COLO829 (cell line): ENCODE measurements around the gene CYP26C1.

Source experiments
- DNase-seq: peaks from one replicate; pipeline ENCODE4 v3.0.0; 2012; ENCODE audit warnings: low spot score

CYP26C1 gene

DNA sequence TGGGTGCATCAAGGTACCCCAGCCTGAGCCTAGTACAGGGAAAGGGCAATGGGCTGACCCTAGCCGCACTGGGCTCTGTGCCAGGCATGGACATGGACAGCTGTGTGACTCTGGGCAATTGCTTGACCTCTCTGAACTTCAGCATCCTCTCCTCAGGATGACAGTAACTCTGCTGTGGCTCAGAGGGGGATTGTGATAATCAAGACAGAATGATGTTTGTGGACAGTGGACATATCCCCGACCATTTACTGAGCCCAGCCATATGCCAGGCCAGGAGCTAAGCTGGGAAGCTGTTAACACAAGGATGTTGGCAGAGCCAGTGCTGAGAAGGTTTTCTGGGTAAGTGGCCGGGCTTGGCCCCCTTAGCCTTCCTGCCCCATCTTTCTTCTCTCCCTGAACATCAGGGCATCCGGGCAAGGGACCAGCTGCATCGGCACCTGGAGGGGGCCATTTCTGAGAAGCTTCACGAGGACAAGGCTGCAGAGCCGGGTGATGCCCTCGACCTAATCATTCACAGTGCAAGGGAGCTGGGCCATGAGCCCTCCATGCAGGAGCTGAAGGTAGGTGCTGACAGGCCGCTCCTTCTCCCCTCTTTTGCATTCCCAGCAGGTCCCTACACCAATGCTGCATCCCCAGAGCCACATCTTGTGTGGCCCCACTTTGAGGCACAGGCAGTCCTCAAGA, 3.5 kb downstream of the CYP26C1 start:
- no peak for DNase-seq

DNA sequence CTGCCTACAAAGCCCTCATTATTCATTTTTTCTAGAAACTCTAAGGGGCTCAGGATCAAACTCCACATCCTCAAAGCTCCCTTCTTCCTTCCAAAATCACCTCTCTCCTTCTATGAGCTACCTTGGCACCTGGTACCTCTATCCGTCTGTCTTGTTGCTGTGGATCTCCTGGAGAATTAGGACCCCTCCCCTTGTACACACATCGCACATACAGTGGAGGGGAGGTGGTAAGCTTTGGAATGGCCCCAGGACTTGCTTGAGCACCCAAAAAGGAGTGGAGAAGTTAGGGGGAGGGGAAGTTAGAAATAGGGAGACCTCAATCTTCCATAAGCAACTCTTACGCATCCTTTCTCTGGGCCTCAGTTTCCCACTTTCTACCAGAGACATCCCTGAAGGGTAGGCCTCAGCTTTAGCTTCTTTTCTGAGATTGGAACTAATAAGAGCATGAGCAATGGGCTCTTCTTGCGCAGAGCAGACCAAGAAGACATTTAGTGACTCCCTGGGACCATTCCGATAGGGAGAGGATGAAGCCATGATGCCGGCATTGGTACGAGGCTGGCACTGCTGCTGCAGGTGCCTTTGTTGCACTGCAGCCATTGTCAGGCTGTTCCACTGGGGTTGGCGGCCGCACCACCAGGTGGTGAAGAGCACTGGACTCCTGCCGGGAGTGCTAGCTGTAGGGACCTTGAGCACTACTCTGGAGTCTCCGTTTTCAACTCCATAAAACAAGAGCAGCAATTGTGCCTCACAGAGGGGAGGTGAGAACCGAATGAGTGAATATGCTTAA, 4.5 kb downstream of the CYP26C1 start:
- DNase-seq: no peak

DNA sequence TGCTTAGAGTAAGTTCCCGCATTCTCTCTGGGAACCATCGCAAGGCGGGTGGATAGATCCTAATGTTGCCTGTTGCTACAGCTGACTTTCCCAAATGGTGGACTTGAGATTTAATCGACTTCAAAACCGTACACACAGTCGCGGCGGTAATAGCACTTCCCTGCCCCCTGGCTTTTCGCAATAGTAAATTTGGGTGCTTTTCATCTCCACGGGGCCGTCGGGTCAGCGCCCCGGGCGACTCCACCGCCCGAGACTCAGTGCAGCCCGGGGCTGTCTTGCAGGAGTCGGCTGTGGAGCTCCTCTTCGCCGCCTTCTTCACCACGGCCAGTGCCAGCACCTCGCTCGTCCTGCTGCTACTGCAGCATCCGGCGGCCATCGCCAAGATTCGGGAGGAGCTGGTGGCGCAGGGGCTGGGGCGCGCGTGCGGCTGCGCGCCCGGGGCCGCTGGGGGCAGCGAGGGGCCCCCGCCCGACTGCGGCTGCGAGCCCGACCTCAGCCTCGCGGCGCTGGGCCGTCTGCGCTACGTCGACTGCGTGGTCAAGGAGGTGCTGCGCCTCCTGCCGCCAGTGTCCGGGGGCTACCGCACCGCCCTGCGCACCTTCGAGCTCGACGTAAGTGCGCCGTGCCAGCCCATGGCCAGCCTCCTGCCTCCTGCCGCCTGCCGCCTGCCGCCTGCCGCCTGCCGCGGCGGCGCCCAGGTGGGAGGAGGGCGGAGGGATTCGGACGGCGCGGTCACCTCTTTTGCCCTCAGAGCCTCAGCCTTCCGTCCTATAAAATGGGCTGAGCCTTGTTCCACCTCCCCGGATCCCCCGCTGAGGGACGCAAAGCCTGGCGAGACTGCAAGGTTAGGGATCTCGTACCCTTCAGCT, 5.3 kb downstream of the CYP26C1 start:
- DNase-seq: no peak

DNA sequence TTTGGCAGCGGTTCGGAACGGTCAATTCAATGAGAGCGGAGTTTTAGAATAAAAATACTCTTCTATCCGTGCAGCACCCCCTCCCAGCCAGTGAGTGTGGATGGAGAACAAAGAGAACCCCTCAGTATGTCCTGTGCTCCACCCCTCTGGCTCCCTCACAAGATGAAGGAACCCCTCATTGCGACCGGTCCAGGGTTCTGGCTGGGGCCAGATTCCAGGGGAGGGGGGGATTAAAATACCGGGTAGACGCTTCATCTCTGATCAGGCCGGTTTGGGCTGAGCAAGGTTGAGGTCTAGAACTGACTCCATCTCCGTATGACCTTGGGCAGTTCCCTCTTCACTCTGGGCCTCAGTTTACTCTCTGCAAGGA, 5.9 kb downstream of the CYP26C1 start:
- DNase-seq: no peak

DNA sequence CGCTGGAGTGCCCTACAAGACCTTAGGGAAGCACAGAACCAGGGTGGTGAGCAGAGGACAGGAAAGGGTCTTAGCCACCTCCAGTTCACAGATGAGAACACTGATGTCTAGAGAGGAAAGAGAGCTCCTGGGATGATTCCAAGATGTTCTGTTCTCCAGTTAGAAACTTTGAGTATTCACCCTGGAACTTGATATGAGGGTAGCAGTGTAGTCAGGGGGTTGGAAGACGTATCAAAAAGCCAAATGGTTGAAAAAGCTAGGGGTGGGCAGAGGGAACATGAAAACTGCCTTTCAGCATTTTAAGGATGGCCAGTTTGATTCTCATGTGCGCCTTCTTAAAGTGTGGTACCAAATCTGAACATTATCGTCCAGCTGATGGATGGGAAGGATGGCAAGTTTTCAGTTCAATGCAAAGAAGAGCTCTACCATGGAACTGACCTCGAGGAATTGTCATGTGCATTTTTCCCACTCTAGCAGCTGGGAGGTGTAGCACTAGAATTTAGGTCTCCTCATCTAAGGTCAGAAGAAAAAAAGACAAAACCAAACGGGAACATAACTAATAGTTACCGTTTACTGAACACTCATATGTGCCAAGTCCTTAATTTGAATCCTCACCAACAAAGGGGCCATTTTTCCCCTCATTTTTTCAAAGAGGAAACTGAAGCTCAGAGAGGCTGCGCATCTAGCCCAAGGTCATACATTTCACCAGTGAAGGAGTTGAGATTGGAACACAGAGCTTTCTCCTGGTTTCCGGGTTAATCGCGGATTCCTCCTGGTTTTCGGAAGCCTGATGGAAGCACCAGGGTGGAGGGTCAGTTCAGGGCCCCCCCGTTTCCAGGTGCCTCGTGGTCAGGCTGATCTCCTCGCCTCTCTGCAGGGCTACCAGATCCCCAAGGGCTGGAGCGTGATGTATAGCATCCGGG, 7.1 kb downstream of the CYP26C1 start:
- DNase-seq: no peak

DNA sequence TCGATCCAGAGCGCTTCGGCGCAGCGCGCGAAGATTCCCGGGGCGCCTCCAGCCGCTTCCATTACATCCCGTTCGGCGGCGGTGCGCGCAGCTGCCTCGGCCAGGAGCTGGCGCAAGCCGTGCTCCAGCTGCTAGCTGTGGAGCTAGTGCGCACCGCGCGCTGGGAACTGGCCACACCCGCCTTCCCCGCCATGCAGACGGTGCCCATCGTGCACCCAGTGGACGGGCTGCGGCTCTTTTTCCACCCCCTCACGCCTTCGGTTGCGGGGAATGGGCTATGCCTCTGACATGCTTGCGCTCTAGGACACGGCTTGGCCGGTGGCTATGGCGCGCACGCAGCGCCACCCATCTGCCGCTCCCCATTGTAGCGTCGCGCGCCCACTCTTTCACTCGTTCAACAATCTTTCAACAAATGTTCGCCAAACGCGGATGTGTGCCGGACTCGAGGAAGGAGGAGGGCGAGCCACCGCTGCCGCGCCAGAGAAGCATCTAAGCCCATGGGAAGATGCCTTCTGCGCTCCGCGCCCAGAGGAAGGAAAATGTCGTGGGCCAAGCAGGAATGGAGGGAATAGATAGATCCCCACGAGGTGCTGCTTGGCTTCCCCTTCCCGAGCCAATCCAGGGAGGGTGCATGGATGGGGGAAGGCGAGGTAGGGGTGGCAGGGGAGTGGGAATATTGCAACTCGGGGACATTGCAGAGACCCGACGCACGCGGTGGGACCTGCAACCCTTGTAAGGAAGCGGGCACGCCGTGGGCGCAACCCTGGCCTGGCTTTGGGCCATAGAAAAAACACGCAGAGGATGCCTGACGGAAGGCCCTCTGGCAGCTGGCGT, 8.0 kb downstream of the CYP26C1 start:
- no peak for DNase-seq

DNA sequence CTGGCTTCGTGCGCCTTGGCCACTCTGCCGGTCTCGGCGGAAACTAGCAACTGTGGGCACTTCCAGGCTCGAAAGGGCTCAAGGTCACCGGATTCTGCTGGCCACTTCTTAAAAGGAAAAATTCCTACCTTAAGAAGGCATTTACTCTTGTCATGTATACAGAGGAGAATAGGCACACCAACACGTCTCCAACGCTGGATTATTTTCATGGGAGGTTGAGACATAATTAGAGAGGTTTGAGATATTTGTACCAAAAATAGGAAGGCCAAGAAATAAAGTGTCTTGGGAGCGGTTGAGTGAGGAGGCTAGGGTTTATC, 8.6 kb downstream of the CYP26C1 start:
- no peak for DNase-seq

DNA sequence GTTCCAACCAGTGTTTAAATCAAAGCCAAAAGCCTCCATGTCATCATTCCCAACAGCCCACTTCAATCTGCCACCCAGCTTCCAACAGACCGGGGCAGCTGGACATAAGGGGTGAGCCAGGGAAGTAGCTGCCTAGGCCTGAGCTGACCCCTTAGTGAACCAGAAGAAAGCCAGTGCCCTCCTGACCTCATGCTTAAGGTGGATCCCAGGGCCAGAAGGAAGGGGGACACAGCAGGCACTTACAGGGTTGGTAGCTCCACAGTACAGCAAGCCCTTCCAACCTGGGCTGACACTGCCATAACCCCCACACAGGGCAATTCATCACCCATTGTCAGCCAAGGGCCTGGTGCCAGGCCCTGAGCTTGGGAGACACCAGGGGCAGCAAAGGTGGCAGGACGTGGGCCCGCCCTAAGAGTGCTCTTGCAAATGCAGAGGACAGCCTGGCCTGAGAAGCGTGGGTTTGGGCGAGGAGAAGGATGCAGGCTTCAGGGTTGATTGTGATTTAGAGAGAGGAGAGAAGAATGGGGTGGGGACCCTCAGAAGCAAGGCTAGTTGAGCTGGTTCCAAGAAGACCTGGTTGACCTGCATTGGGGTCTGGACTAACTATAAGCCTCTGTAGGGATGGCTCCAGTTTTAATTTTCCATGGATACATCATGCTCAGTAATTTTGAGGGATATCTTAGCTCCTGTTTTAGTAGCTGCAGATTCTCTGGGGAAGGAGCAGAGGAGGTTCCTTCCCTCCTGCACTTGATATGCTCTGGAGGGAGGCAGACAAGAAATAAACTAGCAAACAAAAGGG, 10.0 kb downstream of the CYP26C1 start:
- DNase-seq: no peak

DNA sequence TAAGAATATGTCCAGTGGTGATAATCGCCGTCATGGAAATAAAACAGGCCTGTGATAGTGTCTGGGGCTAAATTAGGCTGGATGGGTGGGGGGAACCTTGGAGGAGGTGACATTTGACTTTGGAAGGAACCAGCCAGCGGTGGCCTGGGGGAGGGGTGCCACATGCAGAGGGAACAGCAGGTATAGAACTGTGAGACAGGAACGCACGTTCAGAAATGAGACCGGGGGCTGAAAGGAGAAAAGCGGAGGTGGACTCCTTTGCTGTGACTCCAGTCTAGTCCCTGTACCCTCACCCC, 10.5 kb downstream of the CYP26C1 start:
- no peak for DNase-seq

DNA sequence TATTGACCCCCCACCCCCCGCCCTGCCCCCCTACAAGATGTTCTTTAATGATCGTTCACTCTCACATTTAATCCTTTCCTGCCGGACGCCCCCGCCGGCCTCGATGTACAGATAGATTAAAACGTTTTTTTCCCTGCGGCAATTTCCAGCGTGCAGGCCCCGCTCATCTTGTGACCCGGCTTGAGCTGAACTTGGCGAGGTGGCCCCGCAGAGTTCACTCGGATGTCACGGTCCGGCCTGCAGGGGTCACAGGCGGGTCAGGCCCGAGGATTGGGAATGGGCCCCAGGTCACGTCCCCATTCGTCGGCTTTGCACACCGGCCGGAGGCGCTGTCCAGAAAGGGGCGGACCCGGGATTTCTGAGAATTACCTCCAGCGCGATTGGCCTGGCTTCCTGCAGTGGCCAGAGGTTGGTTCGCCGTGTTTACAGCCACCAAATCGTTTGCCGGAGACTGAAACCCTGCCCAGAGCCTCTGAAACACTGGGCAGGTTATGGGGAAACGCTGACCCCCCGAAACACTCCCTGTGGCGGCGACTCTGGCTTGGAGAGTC, 11.2 kb downstream of the CYP26C1 start:
- DNase-seq: peak; percentile 65

DNA sequence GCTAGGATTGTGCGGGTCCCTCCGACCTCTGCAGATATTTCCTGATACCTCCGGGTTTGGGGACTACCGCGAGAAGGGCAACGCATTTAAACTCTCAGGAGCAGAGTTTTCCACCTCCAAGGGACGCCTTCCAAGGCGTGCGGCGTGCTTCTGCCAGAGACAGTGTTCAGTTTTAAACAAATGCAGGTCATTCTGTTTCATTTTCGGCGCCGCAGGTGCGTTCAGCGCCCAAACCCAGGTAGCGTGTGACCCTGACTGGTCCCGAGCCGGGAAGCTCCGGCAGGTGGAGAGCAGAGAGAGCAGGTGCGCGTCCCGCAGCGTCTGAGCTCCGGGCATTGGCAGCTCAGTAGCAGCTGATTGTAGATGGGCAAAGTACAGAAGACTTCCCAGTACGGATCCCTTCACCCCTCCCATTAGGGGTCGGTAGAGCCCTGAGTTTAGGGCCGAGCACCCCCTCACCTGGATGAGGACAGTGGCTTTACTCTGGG, 11.7 kb downstream of the CYP26C1 start:
- no peak for DNase-seq

DNA sequence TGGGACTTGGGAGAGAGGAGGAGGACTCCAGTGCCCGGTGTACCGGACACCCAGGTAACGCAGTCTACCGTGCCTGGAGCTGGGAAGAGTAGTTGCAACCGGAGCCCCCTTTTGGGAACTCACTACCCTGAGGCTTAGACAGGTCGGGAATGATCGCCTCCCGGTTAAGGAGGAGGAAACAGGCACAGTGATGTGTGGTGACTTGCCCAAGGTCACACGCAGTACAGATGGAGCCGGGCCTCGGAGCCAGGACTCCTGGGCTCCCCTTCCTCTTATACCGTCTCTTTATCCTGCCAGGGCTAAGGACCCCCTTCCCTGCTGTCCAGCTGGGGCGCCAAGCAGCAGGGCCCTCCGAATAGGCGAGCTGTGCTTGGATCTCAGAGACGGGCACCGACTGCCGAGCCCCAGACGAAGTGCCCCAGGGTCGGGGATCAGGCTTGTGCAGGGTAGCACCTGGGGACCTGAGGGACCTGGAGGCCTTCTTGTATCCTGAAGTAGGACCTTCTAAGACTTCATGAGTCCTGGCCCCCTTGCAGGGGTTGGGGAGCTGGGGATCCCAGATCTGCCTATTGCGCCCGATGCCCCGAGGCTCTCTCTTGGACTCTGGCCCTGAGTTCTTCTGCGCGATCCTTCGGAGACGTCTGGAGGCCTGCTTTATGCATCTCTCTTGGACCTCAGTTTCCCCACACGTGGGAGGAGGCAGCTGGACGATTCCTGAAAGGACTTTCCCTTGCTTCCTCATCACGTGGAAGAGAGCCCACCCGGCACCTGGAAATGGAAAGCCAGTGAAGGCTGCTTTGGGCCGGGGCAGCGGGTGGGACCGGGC, 12.3 kb downstream of the CYP26C1 start:
- no peak for DNase-seq

DNA sequence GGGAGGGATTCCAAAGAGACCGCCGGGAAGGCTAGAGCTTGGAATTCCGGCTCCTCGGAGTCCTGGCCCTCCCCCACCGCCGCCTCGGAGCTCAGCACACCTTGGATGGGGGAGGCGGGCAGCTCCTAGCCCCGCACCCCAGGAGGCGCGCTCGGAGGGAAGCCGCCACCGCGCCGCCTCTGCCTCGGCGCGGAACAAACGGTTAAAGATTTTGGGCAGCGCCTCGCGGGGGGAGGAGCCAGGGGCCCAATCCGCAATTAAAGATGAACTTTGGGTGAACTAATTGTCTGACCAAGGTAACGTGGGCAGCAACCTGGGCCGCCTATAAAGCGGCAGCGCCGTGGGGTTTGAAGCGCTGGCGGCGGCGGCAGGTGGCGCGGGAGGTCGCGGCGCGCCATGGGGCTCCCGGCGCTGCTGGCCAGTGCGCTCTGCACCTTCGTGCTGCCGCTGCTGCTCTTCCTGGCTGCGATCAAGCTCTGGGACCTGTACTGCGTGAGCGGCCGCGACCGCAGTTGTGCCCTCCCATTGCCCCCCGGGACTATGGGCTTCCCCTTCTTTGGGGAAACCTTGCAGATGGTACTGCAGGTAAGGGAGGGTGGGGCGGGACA, 13.0 kb downstream of the CYP26C1 start, which contains the start of gene CYP26A1:
Gene CYP26A1 (plus strand): TSS at position 355 of the 608 bp plus-strand sequence. CDS start 42 bp downstream, at position 397.
- DNase-seq: no peak

DNA sequence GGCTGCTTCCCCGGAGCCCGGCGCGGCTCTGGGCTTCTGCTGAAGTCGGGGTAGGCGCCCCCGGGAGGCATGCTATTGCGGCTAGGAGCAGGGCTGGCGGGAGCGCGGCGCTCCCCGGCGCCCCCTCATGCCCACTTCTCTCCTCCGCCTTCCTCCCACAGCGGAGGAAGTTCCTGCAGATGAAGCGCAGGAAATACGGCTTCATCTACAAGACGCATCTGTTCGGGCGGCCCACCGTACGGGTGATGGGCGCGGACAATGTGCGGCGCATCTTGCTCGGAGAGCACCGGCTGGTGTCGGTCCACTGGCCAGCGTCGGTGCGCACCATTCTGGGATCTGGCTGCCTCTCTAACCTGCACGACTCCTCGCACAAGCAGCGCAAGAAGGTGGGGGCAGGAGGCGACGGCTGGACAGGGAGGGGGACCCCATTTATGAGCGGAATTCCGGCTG, 13.6 kb downstream of the CYP26C1 start:
- no peak for DNase-seq

DNA sequence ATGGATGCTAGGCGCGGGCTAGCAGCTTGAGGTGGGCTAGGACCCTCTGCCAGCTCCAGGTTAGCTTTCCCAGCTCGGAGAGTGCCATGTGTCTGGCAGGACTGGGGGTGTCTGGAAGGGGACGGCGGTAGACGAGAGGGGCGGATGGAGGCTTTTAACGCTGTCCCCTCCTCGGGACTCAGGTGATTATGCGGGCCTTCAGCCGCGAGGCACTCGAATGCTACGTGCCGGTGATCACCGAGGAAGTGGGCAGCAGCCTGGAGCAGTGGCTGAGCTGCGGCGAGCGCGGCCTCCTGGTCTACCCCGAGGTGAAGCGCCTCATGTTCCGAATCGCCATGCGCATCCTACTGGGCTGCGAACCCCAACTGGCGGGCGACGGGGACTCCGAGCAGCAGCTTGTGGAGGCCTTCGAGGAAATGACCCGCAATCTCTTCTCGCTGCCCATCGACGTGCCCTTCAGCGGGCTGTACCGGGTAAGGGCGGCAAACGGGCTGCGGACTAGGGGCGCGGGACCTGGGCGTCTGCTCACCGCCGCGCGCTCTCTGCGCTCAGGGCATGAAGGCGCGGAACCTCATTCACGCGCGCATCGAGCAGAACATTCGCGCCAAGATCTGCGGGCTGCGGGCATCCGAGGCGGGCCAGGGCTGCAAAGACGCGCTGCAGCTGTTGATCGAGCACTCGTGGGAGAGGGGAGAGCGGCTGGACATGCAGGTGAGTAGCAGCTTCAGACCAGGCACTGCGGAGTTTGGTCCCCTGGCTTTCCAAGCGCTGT, 14.2 kb downstream of the CYP26C1 start:
- DNase-seq: no peak

DNA sequence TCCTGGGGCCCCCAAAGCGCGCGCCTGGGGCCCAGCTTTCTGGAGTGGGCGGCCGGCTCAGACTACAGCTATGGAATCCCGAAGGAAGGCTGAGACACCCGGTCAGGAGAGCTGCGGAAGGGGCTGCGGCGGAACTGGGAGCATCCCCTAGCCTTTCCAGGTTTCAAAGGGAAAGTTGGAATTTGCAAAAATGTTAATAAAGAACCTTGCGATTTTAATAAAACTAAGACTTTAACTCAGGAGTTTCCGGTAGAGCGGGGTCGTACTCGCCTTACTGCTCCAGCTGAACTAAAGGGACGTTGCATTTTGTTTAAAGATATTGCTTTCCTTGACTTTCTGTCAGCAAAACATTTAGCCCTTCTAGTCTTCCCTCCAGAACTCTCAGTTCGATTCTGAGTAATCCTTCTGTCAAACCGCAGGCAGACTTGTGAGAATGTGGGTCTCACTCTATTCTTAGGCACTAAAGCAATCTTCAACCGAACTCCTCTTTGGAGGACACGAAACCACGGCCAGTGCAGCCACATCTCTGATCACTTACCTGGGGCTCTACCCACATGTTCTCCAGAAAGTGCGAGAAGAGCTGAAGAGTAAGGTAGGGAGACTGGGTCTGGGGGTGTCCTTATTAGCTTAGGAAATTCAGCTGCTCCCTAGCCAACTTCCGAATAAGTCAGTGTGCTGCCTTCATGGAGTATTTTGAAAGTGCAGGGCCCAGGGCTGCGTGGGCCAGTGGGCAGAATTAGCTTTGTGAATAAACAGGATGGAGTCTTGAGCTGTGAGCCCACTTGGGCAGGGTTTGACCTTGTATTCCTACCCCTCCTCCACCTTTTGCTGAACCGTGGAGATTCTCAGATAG, 15.0 kb downstream of the CYP26C1 start:
- DNase-seq: no peak

DNA sequence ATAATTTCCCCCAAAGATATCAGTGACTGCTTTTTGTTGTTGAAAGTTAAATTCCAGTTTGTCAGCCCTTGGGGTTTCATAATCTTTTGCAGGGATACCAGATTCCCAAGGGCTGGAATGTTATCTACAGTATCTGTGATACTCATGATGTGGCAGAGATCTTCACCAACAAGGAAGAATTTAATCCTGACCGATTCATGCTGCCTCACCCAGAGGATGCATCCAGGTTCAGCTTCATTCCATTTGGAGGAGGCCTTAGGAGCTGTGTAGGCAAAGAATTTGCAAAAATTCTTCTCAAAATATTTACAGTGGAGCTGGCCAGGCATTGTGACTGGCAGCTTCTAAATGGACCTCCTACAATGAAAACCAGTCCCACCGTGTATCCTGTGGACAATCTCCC, 16.3 kb downstream of the CYP26C1 start:
- no peak for DNase-seq
